ENCODE data around the gene MEGF8.
A peak's percentile ranks its signal among the peaks of the same experiment; 100 is the strongest.

MEGF8 gene, protein sequence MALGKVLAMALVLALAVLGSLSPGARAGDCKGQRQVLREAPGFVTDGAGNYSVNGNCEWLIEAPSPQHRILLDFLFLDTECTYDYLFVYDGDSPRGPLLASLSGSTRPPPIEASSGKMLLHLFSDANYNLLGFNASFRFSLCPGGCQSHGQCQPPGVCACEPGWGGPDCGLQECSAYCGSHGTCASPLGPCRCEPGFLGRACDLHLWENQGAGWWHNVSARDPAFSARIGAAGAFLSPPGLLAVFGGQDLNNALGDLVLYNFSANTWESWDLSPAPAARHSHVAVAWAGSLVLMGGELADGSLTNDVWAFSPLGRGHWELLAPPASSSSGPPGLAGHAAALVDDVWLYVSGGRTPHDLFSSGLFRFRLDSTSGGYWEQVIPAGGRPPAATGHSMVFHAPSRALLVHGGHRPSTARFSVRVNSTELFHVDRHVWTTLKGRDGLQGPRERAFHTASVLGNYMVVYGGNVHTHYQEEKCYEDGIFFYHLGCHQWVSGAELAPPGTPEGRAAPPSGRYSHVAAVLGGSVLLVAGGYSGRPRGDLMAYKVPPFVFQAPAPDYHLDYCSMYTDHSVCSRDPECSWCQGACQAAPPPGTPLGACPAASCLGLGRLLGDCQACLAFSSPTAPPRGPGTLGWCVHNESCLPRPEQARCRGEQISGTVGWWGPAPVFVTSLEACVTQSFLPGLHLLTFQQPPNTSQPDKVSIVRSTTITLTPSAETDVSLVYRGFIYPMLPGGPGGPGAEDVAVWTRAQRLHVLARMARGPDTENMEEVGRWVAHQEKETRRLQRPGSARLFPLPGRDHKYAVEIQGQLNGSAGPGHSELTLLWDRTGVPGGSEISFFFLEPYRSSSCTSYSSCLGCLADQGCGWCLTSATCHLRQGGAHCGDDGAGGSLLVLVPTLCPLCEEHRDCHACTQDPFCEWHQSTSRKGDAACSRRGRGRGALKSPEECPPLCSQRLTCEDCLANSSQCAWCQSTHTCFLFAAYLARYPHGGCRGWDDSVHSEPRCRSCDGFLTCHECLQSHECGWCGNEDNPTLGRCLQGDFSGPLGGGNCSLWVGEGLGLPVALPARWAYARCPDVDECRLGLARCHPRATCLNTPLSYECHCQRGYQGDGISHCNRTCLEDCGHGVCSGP (N-terminal part only)

DNA sequence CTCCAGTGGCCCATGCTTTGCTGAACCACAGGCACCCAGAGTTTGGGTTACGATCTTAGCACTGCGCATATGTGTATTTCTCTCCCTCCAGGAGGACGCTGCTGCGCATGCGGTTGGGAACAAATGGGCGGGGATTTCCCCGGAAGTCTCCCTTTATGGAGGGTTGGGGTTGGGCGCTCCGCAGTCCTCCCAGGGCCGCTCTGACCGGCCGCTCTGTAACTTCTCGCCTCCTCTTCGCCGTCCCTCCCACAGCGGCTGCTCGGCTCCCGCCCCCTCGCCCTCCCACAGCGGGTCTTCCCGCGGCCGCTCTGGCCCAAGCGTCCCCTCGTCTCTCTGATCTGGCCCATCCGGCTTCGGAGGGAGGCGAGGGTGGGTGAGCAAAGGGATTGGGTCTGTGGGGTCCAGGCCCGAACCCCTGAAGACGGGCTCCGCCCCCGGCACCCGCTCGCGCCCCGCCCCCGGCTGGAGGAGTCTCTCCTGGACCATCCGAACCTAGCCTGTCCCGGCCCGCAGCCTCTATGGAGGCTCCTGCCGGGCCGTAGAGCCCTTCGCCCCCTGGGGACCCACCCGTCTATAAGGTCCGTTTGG, at the start of gene MEGF8:
TSS of gene MEGF8 (plus strand) at position 328 of the 588 bp plus-strand sequence. CDS start 609 bp downstream, outside the sequence.
- TF ChIP-seq, protein P1, sequence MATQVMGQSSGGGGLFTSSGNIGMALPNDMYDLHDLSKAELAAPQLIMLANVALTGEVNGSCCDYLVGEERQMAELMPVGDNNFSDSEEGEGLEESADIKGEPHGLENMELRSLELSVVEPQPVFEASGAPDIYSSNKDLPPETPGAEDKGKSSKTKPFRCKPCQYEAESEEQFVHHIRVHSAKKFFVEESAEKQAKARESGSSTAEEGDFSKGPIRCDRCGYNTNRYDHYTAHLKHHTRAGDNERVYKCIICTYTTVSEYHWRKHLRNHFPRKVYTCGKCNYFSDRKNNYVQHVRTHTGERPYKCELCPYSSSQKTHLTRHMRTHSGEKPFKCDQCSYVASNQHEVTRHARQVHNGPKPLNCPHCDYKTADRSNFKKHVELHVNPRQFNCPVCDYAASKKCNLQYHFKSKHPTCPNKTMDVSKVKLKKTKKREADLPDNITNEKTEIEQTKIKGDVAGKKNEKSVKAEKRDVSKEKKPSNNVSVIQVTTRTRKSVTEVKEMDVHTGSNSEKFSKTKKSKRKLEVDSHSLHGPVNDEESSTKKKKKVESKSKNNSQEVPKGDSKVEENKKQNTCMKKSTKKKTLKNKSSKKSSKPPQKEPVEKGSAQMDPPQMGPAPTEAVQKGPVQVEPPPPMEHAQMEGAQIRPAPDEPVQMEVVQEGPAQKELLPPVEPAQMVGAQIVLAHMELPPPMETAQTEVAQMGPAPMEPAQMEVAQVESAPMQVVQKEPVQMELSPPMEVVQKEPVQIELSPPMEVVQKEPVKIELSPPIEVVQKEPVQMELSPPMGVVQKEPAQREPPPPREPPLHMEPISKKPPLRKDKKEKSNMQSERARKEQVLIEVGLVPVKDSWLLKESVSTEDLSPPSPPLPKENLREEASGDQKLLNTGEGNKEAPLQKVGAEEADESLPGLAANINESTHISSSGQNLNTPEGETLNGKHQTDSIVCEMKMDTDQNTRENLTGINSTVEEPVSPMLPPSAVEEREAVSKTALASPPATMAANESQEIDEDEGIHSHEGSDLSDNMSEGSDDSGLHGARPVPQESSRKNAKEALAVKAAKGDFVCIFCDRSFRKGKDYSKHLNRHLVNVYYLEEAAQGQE (IDR thresholded peaks at IDR 0.05; ENCODE audit: low read depth) = no peak
- TF ChIP-seq NFIC (IDR thresholded peaks at IDR 0.05) (no peak), FOXM1 (IDR thresholded peaks at IDR 0.05; ENCODE audit: borderline replicate concordance, low read depth) (no peak), TAF1 (IDR thresholded peaks at IDR 0.05; ENCODE audit: low read depth) (peak; percentile 78), TEAD4 (IDR thresholded peaks at IDR 0.05) (peak; percentile 8; the same call in 1 of the 2 replicates), ZBTB7A (IDR thresholded peaks at IDR 0.05; ENCODE audit: low read depth) (no peak; the same call in 1 of the 2 replicates), YY1 (IDR thresholded peaks at IDR 0.05; ENCODE audit: low read depth) (no peak), TCF12 (IDR thresholded peaks at IDR 0.05; ENCODE audit: low read depth) (peak; percentile 56), EP300 (IDR thresholded peaks at IDR 0.05; ENCODE audit: borderline replicate concordance) (no peak), CREB1 (IDR thresholded peaks at IDR 0.05; ENCODE audit: low read depth) (no peak), EGR1 (IDR thresholded peaks at IDR 0.05) (peak; percentile 68; the same call in 1 of the 2 replicates), RAD21 (IDR thresholded peaks at IDR 0.05; ENCODE audit: low read depth) (peak; percentile 80), CEBPB (IDR thresholded peaks at IDR 0.05) (no peak)
- TF ChIP-seq, protein P2, sequence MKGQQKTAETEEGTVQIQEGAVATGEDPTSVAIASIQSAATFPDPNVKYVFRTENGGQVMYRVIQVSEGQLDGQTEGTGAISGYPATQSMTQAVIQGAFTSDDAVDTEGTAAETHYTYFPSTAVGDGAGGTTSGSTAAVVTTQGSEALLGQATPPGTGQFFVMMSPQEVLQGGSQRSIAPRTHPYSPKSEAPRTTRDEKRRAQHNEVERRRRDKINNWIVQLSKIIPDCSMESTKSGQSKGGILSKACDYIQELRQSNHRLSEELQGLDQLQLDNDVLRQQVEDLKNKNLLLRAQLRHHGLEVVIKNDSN (IDR thresholded peaks at IDR 0.05) = no peak
- TF ChIP-seq, protein P3, sequence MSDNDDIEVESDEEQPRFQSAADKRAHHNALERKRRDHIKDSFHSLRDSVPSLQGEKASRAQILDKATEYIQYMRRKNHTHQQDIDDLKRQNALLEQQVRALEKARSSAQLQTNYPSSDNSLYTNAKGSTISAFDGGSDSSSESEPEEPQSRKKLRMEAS (IDR thresholded peaks at IDR 0.05) = no peak

DNA sequence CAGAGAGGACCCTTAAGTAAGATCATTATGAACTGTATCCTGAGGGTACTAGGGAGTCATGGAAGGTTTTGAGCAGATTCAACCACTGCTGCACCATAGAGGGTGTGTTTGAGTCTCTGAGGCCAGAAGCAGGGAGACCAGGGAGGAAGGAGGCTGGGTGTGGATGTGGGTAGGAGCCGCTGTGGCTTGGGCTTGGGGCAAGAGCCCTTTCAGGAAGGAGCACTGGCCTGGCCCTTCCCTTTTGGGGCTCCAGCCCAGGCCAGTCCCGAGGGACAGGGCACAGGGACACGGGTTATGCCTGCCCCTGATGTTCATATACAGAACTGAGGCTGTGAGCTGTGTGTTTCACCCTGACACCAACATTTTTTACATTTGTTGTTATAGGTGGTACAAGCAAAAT, 49.2 kb upstream of the MEGF8 start:
- TF ChIP-seq NFIC (IDR thresholded peaks at IDR 0.05) = no peak
- TF ChIP-seq, protein P2 (IDR thresholded peaks at IDR 0.05) = no peak
- TF ChIP-seq FOXM1 (IDR thresholded peaks at IDR 0.05; ENCODE audit: borderline replicate concordance, low read depth) = no peak
- TF ChIP-seq EGR1 (IDR thresholded peaks at IDR 0.05) = no peak

DNA sequence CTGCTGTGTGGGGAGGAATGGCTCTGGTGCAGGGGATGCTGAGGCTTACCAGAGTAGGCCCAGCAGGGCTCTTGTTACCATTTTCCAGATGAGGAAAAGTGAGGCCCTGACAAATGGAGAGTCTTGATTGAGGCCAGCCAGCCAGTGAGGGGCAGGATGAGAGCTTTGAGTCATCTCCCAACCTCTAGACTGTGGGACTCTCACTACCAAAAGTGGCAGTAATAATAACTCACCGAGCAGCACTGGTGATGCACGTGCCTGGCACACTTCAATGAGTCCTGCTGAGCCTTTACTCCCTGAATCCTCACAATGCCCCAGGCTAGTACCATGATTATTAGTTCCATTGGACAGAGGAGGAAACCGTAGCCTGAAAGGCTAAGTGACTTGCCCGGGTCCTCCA, 48.6 kb upstream of the MEGF8 start:
- no peak for TF ChIP-seq TCF12 (IDR thresholded peaks at IDR 0.05; ENCODE audit: low read depth)
- no peak for TF ChIP-seq ZBTB7A (IDR thresholded peaks at IDR 0.05; ENCODE audit: low read depth)
- no peak for TF ChIP-seq EP300 (IDR thresholded peaks at IDR 0.05; ENCODE audit: borderline replicate concordance)
- no peak for TF ChIP-seq RAD21 (IDR thresholded peaks at IDR 0.05; ENCODE audit: low read depth)
- TF ChIP-seq, protein P1 (IDR thresholded peaks at IDR 0.05; ENCODE audit: low read depth) = no peak
- no peak for TF ChIP-seq EGR1 (IDR thresholded peaks at IDR 0.05)
- no peak for TF ChIP-seq YY1 (IDR thresholded peaks at IDR 0.05; ENCODE audit: low read depth)
- TF ChIP-seq, protein P3 (IDR thresholded peaks at IDR 0.05) = no peak
- TF ChIP-seq CREB1 (IDR thresholded peaks at IDR 0.05; ENCODE audit: low read depth) = no peak
- TF ChIP-seq, protein P2 (IDR thresholded peaks at IDR 0.05) = no peak
- no peak for TF ChIP-seq CEBPB (IDR thresholded peaks at IDR 0.05)
- no peak for TF ChIP-seq TEAD4 (IDR thresholded peaks at IDR 0.05)
- no peak for TF ChIP-seq TAF1 (IDR thresholded peaks at IDR 0.05; ENCODE audit: low read depth)
- no peak for TF ChIP-seq NFIC (IDR thresholded peaks at IDR 0.05)
- no peak for TF ChIP-seq FOXM1 (IDR thresholded peaks at IDR 0.05; ENCODE audit: borderline replicate concordance, low read depth)

All from Ishikawa (cell line).